ENCODE results near the gene WBP4. TPM values are rescaled to one million over a fixed set of nuclear protein-coding genes. Genes with fewer than 3 reads are reported as not detected.

The WBP4 gene
- polyA plus RNA-seq, 3 donors, result 2.8 to 3.8 (median 3.7) TPM

- TF ChIP-seq CTCF (IDR thresholded peaks at IDR 0.05), result no peak
- Mint-ChIP-seq H3K36me3 (peaks cover 11 to 14% of the 10 kb centered on the region in 2 donors), H3K9me3 (no peaks in the 10 kb centered on the region), H3K4me1 (peaks cover 37% of the 10 kb centered on the region), H3K4me3 (no peak overlapping the region), H3K27me3 (ENCODE audit: low read depth in 3 of 3) (no peaks in the 10 kb centered on the region), H3K27ac (peak overlapping the region in 6 of 7 donors; percentile 97 to 100 (median 99))
- Histone ChIP-seq H3K4me2 (replicated peaks; ENCODE audit: extremely low read depth, low read length, poor library complexity, severe bottlenecking) (peak overlapping the region; percentile 79), H3K27me3 (ENCODE audit: control insufficient read depth in 2 of 2, insufficient read depth in 2 of 2, low read length in 2 of 2) (no peaks in the 10 kb centered on the region), H3K9ac (ENCODE audit: insufficient read depth, low read length, poor library complexity, severe bottlenecking) (peak overlapping the region; percentile 99), H3K79me2 (ENCODE audit: insufficient read depth, low read length) (peaks cover 97% of the 10 kb centered on the region), H3K36me3 (replicated peaks in 1 of 2; ENCODE audit: control insufficient read depth in 1 of 2, insufficient read depth in 2 of 2, low read length in 2 of 2) (no peaks in the 10 kb centered on the region), H2AFZ (ENCODE audit: insufficient read depth, low read depth, low read length, poor library complexity, severe bottlenecking) (no peak overlapping the region), H3K4me3 (replicated peaks in 1 of 3; ENCODE audit: low read depth in 2 of 3, low read length in 3 of 3) (peak overlapping the region in 2 of 3 experiments; percentile 89 to 100), H4K20me1 (ENCODE audit: insufficient read depth, low read length) (peaks cover 22% of the 10 kb centered on the region), H3K9me3 (replicated peaks in 1 of 2; ENCODE audit: control insufficient read depth in 1 of 2, insufficient read depth in 1 of 2, low read length in 2 of 2) (no peaks in the 10 kb centered on the region), H3K4me1 (ENCODE audit: control insufficient read depth in 1 of 2, insufficient read depth in 2 of 2, low read length in 2 of 2) (peaks cover 31 to 35% of the 10 kb centered on the region in 2 donors), H3K27ac (ENCODE audit: low read depth in 1 of 2, low read length in 2 of 2) (peak overlapping the region in 1 of 2 donors; percentile 100)
- no peak for DNase-seq
- intact Hi-C loops (cut with micrococcal nuclease), result loop anchor here (2.0 to 5.0 kb wide), 3 partner anchors 33 to 41 kb away; partner anchors contain the start of gene WBP4 (in 1 of the 2)
- WGBS (ENCODE audit: insufficient coverage), result no CpG with 5 or more reads among the region's 2 CpGs
Observed at GRCh38 chr13:41019578-41020347, 41.5 kb upstream of the WBP4 start.

- Histone ChIP-seq H4K20me1 (ENCODE audit: insufficient read depth, low read length) (peaks cover 25% of the 10 kb centered on the region), H3K9ac (ENCODE audit: insufficient read depth, low read length, poor library complexity, severe bottlenecking) (no peak overlapping the region), H3K27me3 (ENCODE audit: control insufficient read depth in 2 of 2, insufficient read depth in 2 of 2, low read length in 2 of 2) (no peaks in the 10 kb centered on the region), H3K27ac (ENCODE audit: low read depth in 1 of 2, low read length in 2 of 2) (peak overlapping the region in 1 of 2 donors; percentile 19), H3K79me2 (ENCODE audit: insufficient read depth, low read length) (peaks cover 99% of the 10 kb centered on the region), H3K4me2 (replicated peaks; ENCODE audit: extremely low read depth, low read length, poor library complexity, severe bottlenecking) (no peak overlapping the region), H3K9me3 (replicated peaks in 1 of 2; ENCODE audit: control insufficient read depth in 1 of 2, insufficient read depth in 1 of 2, low read length in 2 of 2) (no peaks in the 10 kb centered on the region), H3K4me1 (ENCODE audit: control insufficient read depth in 1 of 2, insufficient read depth in 2 of 2, low read length in 2 of 2) (peaks cover 6 to 10% of the 10 kb centered on the region in 2 donors), H3K36me3 (replicated peaks in 1 of 2; ENCODE audit: control insufficient read depth in 1 of 2, insufficient read depth in 2 of 2, low read length in 2 of 2) (peaks cover 0 to 10% of the 10 kb centered on the region in 2 donors), H3K4me3 (replicated peaks in 1 of 3; ENCODE audit: low read depth in 2 of 3, low read length in 3 of 3) (no peak overlapping the region), H2AFZ (ENCODE audit: insufficient read depth, low read depth, low read length, poor library complexity, severe bottlenecking) (no peak overlapping the region)
- Mint-ChIP-seq H3K27ac (peak overlapping the region in 1 of 7 donors; percentile 72), H3K27me3 (ENCODE audit: low read depth in 3 of 3) (no peaks in the 10 kb centered on the region), H3K9me3 (no peaks in the 10 kb centered on the region), H3K4me3 (no peak overlapping the region), H3K36me3 (peaks cover 10 to 20% of the 10 kb centered on the region in 2 donors), H3K4me1 (peaks cover 27% of the 10 kb centered on the region)
- TF ChIP-seq CTCF (IDR thresholded peaks at IDR 0.05), result no peak
- WGBS (ENCODE audit: insufficient coverage), result 88% methylated on average over 3 of the region's 4 CpGs
- no peak for DNase-seq
- intact Hi-C loops (cut with micrococcal nuclease), result no loop called here
Observed at GRCh38 chr13:41025518-41025917, 35.8 kb upstream of the WBP4 start.
